Measurements from ENCODE around the gene ATP1B3.
"Not testable (repeated sequence)": the region's sequence is repeated elsewhere in the genome, so short reads cannot be mapped to it uniquely, and the experiment has no call there.

Gene ATP1B3

GRCh38 chr3:141898908-141899307 lies 22.5 kb downstream of the ATP1B3 start:
- H3K4me3 ChIP-seq (replicated peaks; ENCODE audit: low read depth, low read length), result no peak overlapping the region
- no peak for DNase-seq (ENCODE audit: extremely low read depth, low read depth)
- no peak for TF ChIP-seq CTCF (IDR thresholded peaks at IDR 0.05; ENCODE audit: low read depth, low read length, missing control alignments)

- no peak for DNase-seq (ENCODE audit: extremely low read depth, low read depth)
- no peak for TF ChIP-seq CTCF (IDR thresholded peaks at IDR 0.05; ENCODE audit: low read depth, low read length, missing control alignments)
- no peak overlapping the region for H3K4me3 ChIP-seq (replicated peaks; ENCODE audit: low read depth, low read length)
These were observed 23.9 kb downstream of the ATP1B3 start for GRCh38 chr3:141900343-141900742.

- no peak overlapping the region for H3K4me3 ChIP-seq (replicated peaks; ENCODE audit: low read depth, low read length)
- no peak for TF ChIP-seq CTCF (IDR thresholded peaks at IDR 0.05; ENCODE audit: low read depth, low read length, missing control alignments)
- DNase-seq (ENCODE audit: extremely low read depth, low read depth), result no peak
These were observed 25.5 kb downstream of the ATP1B3 start for GRCh38 chr3:141901914-141902313.

- no peak for DNase-seq (ENCODE audit: extremely low read depth, low read depth)
- H3K4me3 ChIP-seq (replicated peaks; ENCODE audit: low read depth, low read length), result no peak overlapping the region
- no peak for TF ChIP-seq CTCF (IDR thresholded peaks at IDR 0.05; ENCODE audit: low read depth, low read length, missing control alignments)
These were observed 27.8 kb downstream of the ATP1B3 start for GRCh38 chr3:141904203-141904602.

- no peak overlapping the region for H3K4me3 ChIP-seq (replicated peaks; ENCODE audit: low read depth, low read length)
- TF ChIP-seq CTCF (IDR thresholded peaks at IDR 0.05; ENCODE audit: low read depth, low read length, missing control alignments), result no peak
- DNase-seq (ENCODE audit: extremely low read depth, low read depth), result no peak
These were observed 28.7 kb downstream of the ATP1B3 start for GRCh38 chr3:141905129-141905528.

- no peak overlapping the region for H3K4me3 ChIP-seq (replicated peaks; ENCODE audit: low read depth, low read length)
- no peak for DNase-seq (ENCODE audit: extremely low read depth, low read depth)
- no peak for TF ChIP-seq CTCF (IDR thresholded peaks at IDR 0.05; ENCODE audit: low read depth, low read length, missing control alignments)
These were observed 33.0 kb downstream of the ATP1B3 start for GRCh38 chr3:141909408-141909807.

GRCh38 chr3:141909986-141910385 lies 33.5 kb downstream of the ATP1B3 start:
- H3K4me3 ChIP-seq (replicated peaks; ENCODE audit: low read depth, low read length); DNase-seq (ENCODE audit: extremely low read depth, low read depth): not testable (repeated sequence)
